B cell (primary cell): ENCODE measurements around the gene ZNF419.
"Not testable (repeated sequence)": the region's sequence is repeated elsewhere in the genome, so short reads cannot be mapped to it uniquely, and the experiment has no call there.

Source experiments
- EZH2 ChIP-seq: IDR thresholded peaks from 2 replicates; pipeline ENCODE4 v1.6.1; 2012; ENCODE audit warnings: borderline replicate concordance, low read depth, mild to moderate bottlenecking, moderate library complexity, low read length; ENCODE audit not compliant: insufficient read depth, poor library complexity, severe bottlenecking
- TF ChIP-seq, protein P1 (sequence below): fragments of 200-600 bp; IDR thresholded peaks from one replicate; pipeline ENCODE4 v1.8.0; 2022; ENCODE audit warnings: antibody characterized with exemption, mild to moderate bottlenecking

DNA sequence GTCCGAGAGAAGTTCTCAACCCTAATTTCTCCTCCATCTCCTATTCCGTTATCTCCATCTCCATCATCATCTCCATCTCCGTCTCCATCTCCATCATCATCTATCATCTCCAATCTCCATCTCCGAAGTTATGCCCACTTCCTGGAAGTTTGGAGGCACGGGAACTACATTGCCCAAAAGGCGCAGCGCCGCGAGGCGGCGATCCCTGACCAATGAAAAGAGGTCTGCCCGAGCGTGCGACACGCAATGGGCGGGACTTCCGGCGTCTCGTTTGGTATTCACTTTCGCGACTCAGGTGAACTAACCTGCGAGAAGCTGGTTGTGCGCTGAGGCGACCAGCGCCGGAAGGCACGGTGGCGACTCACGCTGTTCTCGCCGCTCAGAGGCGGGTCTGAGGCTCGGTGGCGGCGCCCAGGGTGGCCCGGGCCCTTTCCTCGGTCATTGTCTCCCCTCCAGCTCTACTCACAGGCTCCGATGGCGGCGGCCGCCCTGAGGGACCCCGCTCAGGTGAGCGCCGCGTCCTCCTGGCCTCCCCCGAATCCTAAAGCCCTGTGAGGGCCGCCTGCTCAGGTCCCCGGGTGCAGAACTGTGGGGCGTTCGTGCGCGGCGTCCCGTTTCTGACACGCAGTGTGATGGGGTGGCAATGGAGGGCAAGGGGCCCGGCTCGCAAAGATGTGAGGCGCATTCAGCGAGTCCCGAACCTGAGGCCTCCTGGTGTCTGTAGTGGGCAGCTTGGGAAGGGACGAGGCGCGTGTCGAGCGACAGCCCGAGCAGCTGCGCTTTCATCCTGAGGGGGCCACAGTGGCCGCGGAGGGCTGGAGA lies at the start of gene ZNF419:
- TF ChIP-seq, protein P1, sequence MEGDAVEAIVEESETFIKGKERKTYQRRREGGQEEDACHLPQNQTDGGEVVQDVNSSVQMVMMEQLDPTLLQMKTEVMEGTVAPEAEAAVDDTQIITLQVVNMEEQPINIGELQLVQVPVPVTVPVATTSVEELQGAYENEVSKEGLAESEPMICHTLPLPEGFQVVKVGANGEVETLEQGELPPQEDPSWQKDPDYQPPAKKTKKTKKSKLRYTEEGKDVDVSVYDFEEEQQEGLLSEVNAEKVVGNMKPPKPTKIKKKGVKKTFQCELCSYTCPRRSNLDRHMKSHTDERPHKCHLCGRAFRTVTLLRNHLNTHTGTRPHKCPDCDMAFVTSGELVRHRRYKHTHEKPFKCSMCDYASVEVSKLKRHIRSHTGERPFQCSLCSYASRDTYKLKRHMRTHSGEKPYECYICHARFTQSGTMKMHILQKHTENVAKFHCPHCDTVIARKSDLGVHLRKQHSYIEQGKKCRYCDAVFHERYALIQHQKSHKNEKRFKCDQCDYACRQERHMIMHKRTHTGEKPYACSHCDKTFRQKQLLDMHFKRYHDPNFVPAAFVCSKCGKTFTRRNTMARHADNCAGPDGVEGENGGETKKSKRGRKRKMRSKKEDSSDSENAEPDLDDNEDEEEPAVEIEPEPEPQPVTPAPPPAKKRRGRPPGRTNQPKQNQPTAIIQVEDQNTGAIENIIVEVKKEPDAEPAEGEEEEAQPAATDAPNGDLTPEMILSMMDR = not testable (repeated sequence)
- TF ChIP-seq EZH2 = not testable (repeated sequence)
